Skeletal muscle cell (primary cell): ENCODE results near the gene COL4A2.

Experiments
- DNase-seq: peaks from one replicate; pipeline ENCODE4 v3.0.0-alpha.2; 2010; ENCODE audit warnings: low read depth
- H3K4me3 ChIP-seq: 2 replicates; pipeline ENCODE4 v1.5.1; 2011; ENCODE audit warnings: low read depth, mild to moderate bottlenecking, control low read depth, low read length, moderate library complexity

Gene COL4A2

GRCh38 chr13:110270507-110270906 is 36.6 kb upstream of the COL4A2 start:
- H3K4me3 ChIP-seq: no peak overlapping the region
- DNase-seq: no peak

GRCh38 chr13:110271313-110271712 is 35.8 kb upstream of the COL4A2 start:
- H3K4me3 ChIP-seq: no peak overlapping the region
- DNase-seq: no peak

- no peak for DNase-seq
- no peak overlapping the region for H3K4me3 ChIP-seq
Observed at GRCh38 chr13:110272227-110272626, 34.9 kb upstream of the COL4A2 start.

GRCh38 chr13:110272651-110273050 is 34.4 kb upstream of the COL4A2 start:
- no peak overlapping the region for H3K4me3 ChIP-seq

GRCh38 chr13:110273254-110273653 is 33.8 kb upstream of the COL4A2 start:
- DNase-seq: no peak
- no peak overlapping the region for H3K4me3 ChIP-seq

More at GRCh38 chr13:110272651-110273050, 34.4 kb upstream of the COL4A2 start:
- no peak for DNase-seq

- H3K4me3 ChIP-seq: no peak overlapping the region
- DNase-seq: no peak
Observed at GRCh38 chr13:110274687-110275086, 32.4 kb upstream of the COL4A2 start.

- DNase-seq: no peak
Observed at GRCh38 chr13:110275931-110276552, 31.0 kb upstream of the COL4A2 start.

GRCh38 chr13:110276553-110276950 is 30.5 kb upstream of the COL4A2 start:
- no peak overlapping the region for H3K4me3 ChIP-seq
- no peak for DNase-seq

More at GRCh38 chr13:110275931-110276552, 31.0 kb upstream of the COL4A2 start:
- no peak overlapping the region for H3K4me3 ChIP-seq

- no peak overlapping the region for H3K4me3 ChIP-seq
- DNase-seq: no peak
Observed at GRCh38 chr13:110277357-110277975, 29.6 kb upstream of the COL4A2 start.

- H3K4me3 ChIP-seq: no peak overlapping the region
- no peak for DNase-seq
Observed at GRCh38 chr13:110278859-110279258, 28.2 kb upstream of the COL4A2 start.

GRCh38 chr13:110279684-110280083 is 27.4 kb upstream of the COL4A2 start:
- no peak for DNase-seq
- H3K4me3 ChIP-seq: no peak overlapping the region

GRCh38 chr13:110280231-110280813 is 26.8 kb upstream of the COL4A2 start:
- DNase-seq: no peak
- H3K4me3 ChIP-seq: no peak overlapping the region

GRCh38 chr13:110280985-110281688 is 25.9 kb upstream of the COL4A2 start:
- H3K4me3 ChIP-seq: no peak overlapping the region
- no peak for DNase-seq

- H3K4me3 ChIP-seq: no peak overlapping the region
- DNase-seq: no peak
Observed at GRCh38 chr13:110281736-110282135, 25.3 kb upstream of the COL4A2 start.

- H3K4me3 ChIP-seq: no peak overlapping the region
- no peak for DNase-seq
Observed at GRCh38 chr13:110282316-110282841, 24.7 kb upstream of the COL4A2 start.

- no peak overlapping the region for H3K4me3 ChIP-seq
- no peak for DNase-seq
Observed at GRCh38 chr13:110283736-110284517, 23.2 kb upstream of the COL4A2 start.

- H3K4me3 ChIP-seq: no peak overlapping the region
- DNase-seq: no peak
Observed at GRCh38 chr13:110284779-110285484, 22.2 kb upstream of the COL4A2 start.

- no peak overlapping the region for H3K4me3 ChIP-seq
- DNase-seq: no peak
Observed at GRCh38 chr13:110285991-110286832, 20.9 kb upstream of the COL4A2 start.
